NOMO-1 treated with dmso at 0.1 percent for 144 hours (cell line): ENCODE results near the gene DNAH11.
A peak's percentile ranks its signal among the peaks of the same experiment; 100 is the strongest.
"Not testable (repeated sequence)": the region's sequence is repeated elsewhere in the genome, so short reads cannot be mapped to it uniquely, and the experiment has no call there.

Experiments
- DNase-seq: peaks from one replicate; lab custom pipeline; 2025; ENCODE audit not compliant: unreplicated experiment; lab: John Stamatoyannopoulos, UW

DNAH11 gene

GRCh38 chr7:21617513-21617912 is 74.7 kb downstream of the DNAH11 start:
- DNase-seq: no peak

- no peak for DNase-seq
Observed at GRCh38 chr7:21617916-21618390, 75.1 kb downstream of the DNAH11 start.

- no peak for DNase-seq
Observed at GRCh38 chr7:21618706-21619105, 75.9 kb downstream of the DNAH11 start.

- DNase-seq: no peak
Observed at GRCh38 chr7:21620054-21620453, 77.2 kb downstream of the DNAH11 start.

- peak; percentile 7 for DNase-seq
Observed at GRCh38 chr7:21624320-21624719, 81.5 kb downstream of the DNAH11 start.

GRCh38 chr7:21636694-21637093 is 93.9 kb downstream of the DNAH11 start:
- DNase-seq: no peak

- DNase-seq: no peak
Observed at GRCh38 chr7:21639206-21639868, 96.5 kb downstream of the DNAH11 start.

- no peak for DNase-seq
Observed at GRCh38 chr7:21640105-21640504, 97.3 kb downstream of the DNAH11 start.

- DNase-seq: no peak
Observed at GRCh38 chr7:21641546-21641945, 98.7 kb downstream of the DNAH11 start.

- DNase-seq: no peak
Observed at GRCh38 chr7:21642422-21642821, 99.6 kb downstream of the DNAH11 start.

GRCh38 chr7:21651697-21652096 is 108.9 kb downstream of the DNAH11 start:
- DNase-seq: no peak

- no peak for DNase-seq
Observed at GRCh38 chr7:21653623-21654022, 110.8 kb downstream of the DNAH11 start.

GRCh38 chr7:21656081-21656480 is 113.2 kb downstream of the DNAH11 start:
- no peak for DNase-seq

- no peak for DNase-seq
Observed at GRCh38 chr7:21656796-21657195, 114.0 kb downstream of the DNAH11 start.

- no peak for DNase-seq
Observed at GRCh38 chr7:21670496-21670895, 127.7 kb downstream of the DNAH11 start.

- DNase-seq: peak; percentile 23
Observed at GRCh38 chr7:21671859-21672258, 129.0 kb downstream of the DNAH11 start.

- DNase-seq: no peak
Observed at GRCh38 chr7:21675255-21675654, 132.4 kb downstream of the DNAH11 start.

GRCh38 chr7:21690705-21691104 is 147.9 kb downstream of the DNAH11 start:
- no peak for DNase-seq

GRCh38 chr7:21691146-21691545 is 148.3 kb downstream of the DNAH11 start:
- DNase-seq: not testable (repeated sequence)

GRCh38 chr7:21700587-21700986 is 157.7 kb downstream of the DNAH11 start:
- not testable (repeated sequence) for DNase-seq

- DNase-seq: no peak
Observed at GRCh38 chr7:21702303-21702702, 159.5 kb downstream of the DNAH11 start.

- DNase-seq: no peak
Observed at GRCh38 chr7:21704359-21704758, 161.5 kb downstream of the DNAH11 start.

GRCh38 chr7:21706131-21706530 is 163.3 kb downstream of the DNAH11 start:
- no peak for DNase-seq
